GM20000 (cell line): Measurements from ENCODE around the gene ZBTB11.
"Not testable (repeated sequence)": the region's sequence is repeated elsewhere in the genome, so short reads cannot be mapped to it uniquely, and the experiment has no call there.

Source experiments
- DNase-seq: peaks from one replicate; pipeline ENCODE4 v3.0.0; 2012; ENCODE audit warnings: low spot score
- TF ChIP-seq, protein P1 (sequence below): IDR thresholded peaks from 2 replicates; pipeline ENCODE4 v1.5.1; 2012; ENCODE audit warnings: mild to moderate bottlenecking, control low read depth; ENCODE audit errors: extremely low read depth, missing control alignments

Gene ZBTB11

DNA sequence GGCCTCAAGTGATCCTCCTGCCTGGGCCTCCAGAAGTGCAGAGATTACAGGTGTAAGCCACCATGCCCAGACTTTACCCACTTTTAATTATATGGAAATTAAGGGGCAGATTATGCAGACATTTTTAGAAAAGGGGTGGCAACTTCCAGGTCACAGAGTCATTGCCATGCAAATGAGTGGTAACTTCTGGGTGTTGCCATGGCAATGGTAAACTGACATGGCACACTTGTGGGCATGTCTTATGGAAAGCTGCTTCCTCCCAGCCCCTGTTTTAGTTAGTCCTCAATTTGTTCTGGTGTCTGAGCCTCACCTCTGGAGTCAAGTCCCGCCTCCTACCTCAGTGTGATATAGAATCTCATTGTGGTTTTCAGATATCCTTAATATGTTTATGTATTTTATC is 53.3 kb downstream of the ZBTB11 start:
- TF ChIP-seq, protein P1, sequence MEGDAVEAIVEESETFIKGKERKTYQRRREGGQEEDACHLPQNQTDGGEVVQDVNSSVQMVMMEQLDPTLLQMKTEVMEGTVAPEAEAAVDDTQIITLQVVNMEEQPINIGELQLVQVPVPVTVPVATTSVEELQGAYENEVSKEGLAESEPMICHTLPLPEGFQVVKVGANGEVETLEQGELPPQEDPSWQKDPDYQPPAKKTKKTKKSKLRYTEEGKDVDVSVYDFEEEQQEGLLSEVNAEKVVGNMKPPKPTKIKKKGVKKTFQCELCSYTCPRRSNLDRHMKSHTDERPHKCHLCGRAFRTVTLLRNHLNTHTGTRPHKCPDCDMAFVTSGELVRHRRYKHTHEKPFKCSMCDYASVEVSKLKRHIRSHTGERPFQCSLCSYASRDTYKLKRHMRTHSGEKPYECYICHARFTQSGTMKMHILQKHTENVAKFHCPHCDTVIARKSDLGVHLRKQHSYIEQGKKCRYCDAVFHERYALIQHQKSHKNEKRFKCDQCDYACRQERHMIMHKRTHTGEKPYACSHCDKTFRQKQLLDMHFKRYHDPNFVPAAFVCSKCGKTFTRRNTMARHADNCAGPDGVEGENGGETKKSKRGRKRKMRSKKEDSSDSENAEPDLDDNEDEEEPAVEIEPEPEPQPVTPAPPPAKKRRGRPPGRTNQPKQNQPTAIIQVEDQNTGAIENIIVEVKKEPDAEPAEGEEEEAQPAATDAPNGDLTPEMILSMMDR, result no peak
- DNase-seq, result no peak

DNA sequence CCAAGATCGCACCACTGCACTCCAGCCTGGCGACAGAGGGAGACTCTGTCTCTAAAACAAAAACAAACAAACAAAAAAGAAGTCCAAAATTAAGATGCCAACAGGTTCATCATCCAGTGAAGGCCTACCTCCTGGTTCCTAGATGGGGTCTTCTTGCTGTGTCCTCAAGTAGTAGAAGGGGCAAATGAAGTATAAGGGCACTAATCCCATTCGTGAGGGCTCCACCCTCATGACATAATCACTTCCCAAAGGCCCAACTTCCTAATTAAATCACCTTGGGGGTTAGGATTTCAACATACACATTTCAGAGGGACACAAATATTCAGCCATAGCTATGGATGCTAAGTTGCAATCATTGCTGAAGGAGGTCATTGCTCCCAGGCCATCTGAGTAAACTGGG is 57.2 kb downstream of the ZBTB11 start:
- no peak for DNase-seq
- TF ChIP-seq, protein P1, result no peak

DNA sequence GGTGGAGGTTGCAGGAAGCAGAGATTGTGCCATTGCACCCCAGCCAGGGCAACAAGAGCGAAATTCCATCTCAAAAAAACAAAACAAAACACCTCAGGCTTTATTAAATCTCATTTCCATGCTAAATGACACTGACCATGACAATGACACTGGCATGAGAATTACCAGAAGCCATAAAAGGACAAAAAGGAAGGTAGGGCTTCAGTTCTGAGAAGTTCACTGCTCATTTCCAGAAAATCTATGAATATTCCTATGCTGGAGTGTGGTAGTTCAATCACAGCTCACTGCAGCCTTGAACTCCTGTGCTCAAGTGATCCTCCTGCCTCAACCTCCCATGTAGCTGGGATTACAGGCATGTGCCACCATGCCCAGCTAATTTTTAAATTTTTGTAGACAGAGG is 58.2 kb downstream of the ZBTB11 start:
- TF ChIP-seq, protein P1, result no peak
- no peak for DNase-seq

DNA sequence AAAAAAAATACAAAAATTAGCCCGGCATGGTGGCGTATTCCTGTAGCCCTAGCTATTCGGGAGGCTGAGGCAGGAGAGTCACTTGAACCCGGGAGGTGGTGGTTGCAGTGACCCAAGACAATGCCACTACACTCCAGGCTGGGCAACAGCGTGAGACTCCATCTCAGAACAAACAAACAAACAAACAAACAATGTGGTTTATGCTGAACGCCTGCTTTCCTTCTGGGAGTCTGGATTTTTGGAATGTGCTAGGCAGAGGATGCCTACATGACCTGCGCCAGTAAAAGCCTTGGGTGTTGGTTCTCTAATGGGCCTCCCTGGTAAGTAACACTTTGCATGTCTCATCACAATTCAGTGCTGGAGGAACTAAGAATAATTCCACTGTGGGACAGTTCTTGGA is 59.5 kb downstream of the ZBTB11 start:
- no peak for DNase-seq
- TF ChIP-seq, protein P1, result no peak

DNA sequence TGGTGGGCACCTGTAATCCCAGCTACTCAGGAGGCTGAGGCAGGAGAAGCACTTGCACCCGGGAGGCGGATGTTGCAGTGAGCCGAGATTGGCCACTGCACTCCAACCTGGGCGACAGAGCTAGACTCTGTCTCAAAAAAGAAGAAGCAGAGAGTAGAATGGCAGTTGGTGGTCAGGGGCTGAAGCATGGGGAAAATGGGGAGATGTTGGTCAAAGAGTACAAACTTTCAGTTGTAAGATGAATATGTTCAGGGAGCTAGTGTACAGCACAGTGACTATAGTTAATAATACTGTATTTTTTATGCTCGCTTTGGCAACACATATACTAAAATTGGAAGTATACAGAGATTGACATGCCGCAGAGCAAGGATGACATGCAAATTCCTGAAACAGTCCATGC is 61.4 kb downstream of the ZBTB11 start:
- TF ChIP-seq, protein P1, result no peak
- DNase-seq, result no peak

DNA sequence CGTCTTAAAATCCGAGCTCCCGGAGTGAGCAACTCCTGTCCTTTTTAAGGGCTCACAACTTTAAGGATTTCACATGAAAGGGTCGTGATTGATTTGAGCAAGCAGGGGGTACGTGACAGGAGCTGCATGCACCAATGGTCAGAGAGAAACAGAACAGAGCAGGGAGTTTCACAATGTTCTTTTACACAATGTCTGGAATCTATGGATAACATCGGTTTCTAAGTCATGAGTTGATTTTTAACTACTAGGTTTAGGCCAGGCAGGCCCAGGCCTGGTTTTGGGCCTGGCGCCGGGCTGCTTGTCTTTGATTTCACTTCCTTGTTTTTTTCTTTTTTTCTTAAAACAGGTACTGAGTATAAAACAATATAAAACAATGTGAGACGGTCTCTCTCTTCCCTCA is 63.9 kb downstream of the ZBTB11 start:
- not testable (repeated sequence) for DNase-seq

DNA sequence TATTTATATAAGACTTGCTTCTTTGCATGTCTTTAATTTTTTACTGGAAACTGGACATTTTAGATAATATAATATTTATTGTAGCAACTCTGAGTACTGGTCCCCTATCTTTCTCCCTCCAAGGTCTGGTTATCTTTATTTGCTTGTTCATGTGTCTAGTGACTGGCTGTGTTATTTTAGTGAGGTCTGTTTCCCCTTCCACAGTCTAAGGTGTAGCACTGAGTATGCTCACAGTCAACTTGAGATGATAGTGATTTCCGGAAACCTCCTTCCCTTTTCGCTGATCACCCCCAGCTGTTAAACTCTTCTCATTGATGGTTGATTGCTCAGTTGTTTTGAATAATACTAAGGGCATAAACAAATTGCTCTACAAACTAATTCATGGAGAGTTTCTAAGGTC is 65.9 kb downstream of the ZBTB11 start:
- TF ChIP-seq, protein P1, result no peak
- DNase-seq, result no peak

DNA sequence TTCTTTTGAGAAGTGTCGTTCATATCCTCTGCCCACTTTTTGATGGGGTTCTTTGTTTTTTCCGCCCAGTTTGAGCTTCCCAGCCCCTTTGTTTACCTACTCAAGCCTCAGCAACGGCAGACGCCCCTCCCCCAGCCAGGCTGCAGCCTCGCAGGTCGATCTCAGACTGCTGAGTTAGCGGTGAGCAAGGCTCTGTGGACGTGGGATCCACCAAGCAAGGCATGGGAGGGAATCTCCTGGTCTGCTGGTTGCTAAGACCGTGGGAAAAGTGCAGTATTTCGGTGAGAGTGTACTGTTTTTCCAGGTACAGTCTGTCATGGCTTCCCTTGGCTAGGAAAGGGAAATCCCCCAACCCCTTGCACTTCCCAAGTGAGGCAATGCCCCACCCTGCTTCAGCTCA is 71.5 kb downstream of the ZBTB11 start:
- DNase-seq, result not testable (repeated sequence)

DNA sequence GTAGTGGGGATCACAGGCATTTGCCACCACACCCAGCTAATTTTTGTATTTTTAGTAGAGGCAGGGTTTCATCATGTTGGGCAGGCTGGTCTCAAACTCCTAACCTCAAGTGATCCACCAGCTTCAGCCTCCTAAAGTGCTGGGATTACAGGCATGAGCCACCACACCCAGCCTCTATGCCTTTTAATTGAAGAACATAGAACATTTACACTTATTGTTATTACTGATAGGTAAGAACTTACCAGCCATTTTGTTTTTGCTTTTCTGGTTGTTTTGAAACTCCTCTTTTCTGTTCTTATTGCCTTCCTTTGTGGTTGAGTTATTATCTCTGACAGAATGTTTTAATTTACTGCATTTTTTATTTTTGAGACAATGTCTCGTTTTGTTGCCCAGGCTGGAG is 73.7 kb downstream of the ZBTB11 start:
- TF ChIP-seq, protein P1, result no peak
- DNase-seq, result no peak
